Mesendoderm (in vitro differentiated cells): ENCODE measurements around the gene PDE11A.
"Not testable (repeated sequence)": the region's sequence is repeated elsewhere in the genome, so short reads cannot be mapped to it uniquely, and the experiment has no call there.

Experiments
- DNase-seq: peaks from one replicate; pipeline ENCODE4 v3.0.0; 2013
- H2AK5ac ChIP-seq: 2 replicates; pipeline ENCODE4 v1.6.1; 2013; ENCODE audit warnings: low read length, inconsistent platforms
- H2BK120ac ChIP-seq: 2 replicates; pipeline ENCODE4 v1.6.1; 2013; ENCODE audit warnings: low read depth, mild to moderate bottlenecking, low read length, moderate library complexity, mixed read lengths
- H2BK15ac ChIP-seq: replicated peaks from 2 replicates; pipeline ENCODE4 v1.6.1; 2013; ENCODE audit warnings: low read depth, mild to moderate bottlenecking, moderate library complexity
- H2BK5ac ChIP-seq: 2 replicates; pipeline ENCODE4 v1.6.1; 2013; ENCODE audit warnings: low read length, inconsistent platforms
- H3K18ac ChIP-seq: 2 replicates; pipeline ENCODE4 v1.6.1; 2013; ENCODE audit warnings: mild to moderate bottlenecking, low read length, mixed read lengths
- H3K23ac ChIP-seq: one replicate; pipeline ENCODE4 v1.6.1; 2013; ENCODE audit warnings: low read length
- H3K27ac ChIP-seq: 2 replicates; pipeline ENCODE4 v1.5.1; 2013; ENCODE audit warnings: low read depth, mild to moderate bottlenecking, inconsistent platforms, low read length, moderate library complexity
- H3K27me3 ChIP-seq: 2 replicates; pipeline ENCODE4 v1.6.1; 2013; ENCODE audit warnings: low read length, control low read depth, mild to moderate bottlenecking, inconsistent platforms; ENCODE audit not compliant: insufficient read depth, poor library complexity
- H3K36me3 ChIP-seq: 2 replicates; pipeline ENCODE4 v1.6.1; 2013; ENCODE audit warnings: low read length, inconsistent platforms; ENCODE audit not compliant: control insufficient read depth, insufficient read depth
- H3K4ac ChIP-seq: one replicate; pipeline ENCODE4 v1.6.1; 2013; ENCODE audit warnings: low read depth, mild to moderate bottlenecking, low read length, moderate library complexity
- H3K4me1 ChIP-seq: 2 replicates; pipeline ENCODE4 v1.6.1; 2013; ENCODE audit warnings: low read depth, low read length, inconsistent platforms; ENCODE audit not compliant: control insufficient read depth
- H3K4me2 ChIP-seq: 2 replicates; pipeline ENCODE4 v1.6.1; 2013; ENCODE audit warnings: low read length
- H3K4me3 ChIP-seq: 2 replicates; pipeline ENCODE4 v1.5.1; 2013; ENCODE audit warnings: mild to moderate bottlenecking, low read length
- H3K56ac ChIP-seq: one replicate; pipeline ENCODE4 v1.6.1; 2013; ENCODE audit warnings: low read length
- H3K79me1 ChIP-seq: 2 replicates; pipeline ENCODE4 v1.6.1; 2013; ENCODE audit warnings: low read length, inconsistent platforms
- H3K79me2 ChIP-seq: 2 replicates; pipeline ENCODE4 v1.6.1; 2013; ENCODE audit warnings: mild to moderate bottlenecking, low read length; ENCODE audit not compliant: control insufficient read depth, insufficient read depth
- H3K9ac ChIP-seq: 2 replicates; pipeline ENCODE4 v1.6.1; 2013; ENCODE audit warnings: low read length, inconsistent platforms
- H4K5ac ChIP-seq: one replicate; pipeline ENCODE4 v1.6.1; 2013; ENCODE audit warnings: low read length
- H4K8ac ChIP-seq: one replicate; pipeline ENCODE4 v1.6.1; 2013; ENCODE audit warnings: low read depth, mild to moderate bottlenecking, control low read depth, low read length, moderate library complexity
- WGBS: extraction: QIAGEN DNeasy Blood & Tissue Kit; methylation state at CpG from one replicate; pipeline ENCODE4 v1.1.7; 2013; ENCODE audit warnings: low lambda C conversion rate, missing lambda C conversion rate; ENCODE audit not compliant: insufficient coverage; ENCODE audit errors: extremely low coverage; 5-methylcytosine and 5-hydroxymethylcytosine counted together

Gene PDE11A

GRCh38 chr2:177857538-177857937 is 215.0 kb downstream of the PDE11A start:
- no peak overlapping the region for H3K23ac ChIP-seq
- H3K79me1 ChIP-seq = no peaks in the 10 kb centered on the region
- H3K4me1 ChIP-seq = no peaks in the 10 kb centered on the region
- H3K36me3 ChIP-seq = no peaks in the 10 kb centered on the region
- no peak overlapping the region for H2BK120ac ChIP-seq
- no peaks in the 10 kb centered on the region for H3K79me2 ChIP-seq
- WGBS = no CpG with 5 or more reads among the region's 1 CpG
- no peak overlapping the region for H3K56ac ChIP-seq
- no peaks in the 10 kb centered on the region for H3K27me3 ChIP-seq
- no peak overlapping the region for H3K18ac ChIP-seq
- no peak overlapping the region for H2BK15ac ChIP-seq
- H3K27ac ChIP-seq = no peak overlapping the region
- H4K5ac ChIP-seq = no peak overlapping the region
- H3K4ac ChIP-seq = no peak overlapping the region
- H3K9ac ChIP-seq = no peak overlapping the region
- H3K4me2 ChIP-seq = no peak overlapping the region
- H3K4me3 ChIP-seq = no peak overlapping the region
- H2BK5ac ChIP-seq = no peak overlapping the region
- no peak for DNase-seq
- no peak overlapping the region for H4K8ac ChIP-seq
- H2AK5ac ChIP-seq = no peak overlapping the region

- H2AK5ac ChIP-seq = no peak overlapping the region
- no peak overlapping the region for H3K23ac ChIP-seq
- no peak overlapping the region for H2BK120ac ChIP-seq
- H3K9ac ChIP-seq = no peak overlapping the region
- no peaks in the 10 kb centered on the region for H3K36me3 ChIP-seq
- H3K27ac ChIP-seq = peak overlapping the region; percentile 48
- no peak overlapping the region for H3K56ac ChIP-seq
- DNase-seq = peak; percentile 88
- no peaks in the 10 kb centered on the region for H3K4me1 ChIP-seq
- no peaks in the 10 kb centered on the region for H3K27me3 ChIP-seq
- no peak overlapping the region for H2BK5ac ChIP-seq
- no peak overlapping the region for H2BK15ac ChIP-seq
- H3K4ac ChIP-seq = no peak overlapping the region
- no peak overlapping the region for H4K8ac ChIP-seq
- WGBS = no CpG with 5 or more reads among the region's 1 CpG
- H3K79me1 ChIP-seq = no peaks in the 10 kb centered on the region
- no peaks in the 10 kb centered on the region for H3K79me2 ChIP-seq
- no peak overlapping the region for H3K18ac ChIP-seq
- H3K4me3 ChIP-seq = no peak overlapping the region
- no peak overlapping the region for H3K4me2 ChIP-seq
- no peak overlapping the region for H4K5ac ChIP-seq
Measured at GRCh38 chr2:177852389-177852788, 220.2 kb downstream of the PDE11A start.

- Histone ChIP-seq H3K56ac (no peak overlapping the region), H3K18ac (no peak overlapping the region), H3K23ac (no peak overlapping the region), H4K5ac (no peak overlapping the region), H4K8ac (no peak overlapping the region), H2BK15ac (no peak overlapping the region), H3K4ac (no peak overlapping the region), H2BK120ac (no peak overlapping the region), H3K4me3 (no peak overlapping the region), H3K27me3 (no peaks in the 10 kb centered on the region), H3K9ac (no peak overlapping the region), H2BK5ac (no peak overlapping the region), H3K79me1 (no peaks in the 10 kb centered on the region), H2AK5ac (no peak overlapping the region), H3K4me2 (no peak overlapping the region), H3K27ac (no peak overlapping the region), H3K36me3 (no peaks in the 10 kb centered on the region), H3K79me2 (no peaks in the 10 kb centered on the region), H3K4me1 (no peaks in the 10 kb centered on the region)
- DNase-seq = no peak
- WGBS = no CpG with 5 or more reads among the region's 2 CpGs
Measured at GRCh38 chr2:177843188-177843587, 229.4 kb downstream of the PDE11A start.

GRCh38 chr2:177842243-177842642 is 230.3 kb downstream of the PDE11A start:
- no CpG with 5 or more reads among the region's 3 CpGs for WGBS
- Histone ChIP-seq H2BK5ac (no peak overlapping the region), H3K36me3 (no peaks in the 10 kb centered on the region), H3K79me1 (no peaks in the 10 kb centered on the region), H3K4me1 (no peaks in the 10 kb centered on the region), H3K56ac (no peak overlapping the region), H2BK120ac (no peak overlapping the region), H3K79me2 (no peaks in the 10 kb centered on the region), H3K27me3 (no peaks in the 10 kb centered on the region), H2BK15ac (no peak overlapping the region), H3K23ac (no peak overlapping the region), H3K9ac (no peak overlapping the region), H3K4me3 (no peak overlapping the region), H3K27ac (no peak overlapping the region), H3K4me2 (no peak overlapping the region), H4K5ac (no peak overlapping the region), H3K4ac (no peak overlapping the region), H2AK5ac (no peak overlapping the region), H3K18ac (no peak overlapping the region), H4K8ac (no peak overlapping the region)
- no peak for DNase-seq

- not testable (repeated sequence) for DNase-seq, H3K27me3 ChIP-seq, H3K27ac ChIP-seq, H3K23ac ChIP-seq, H4K5ac ChIP-seq, H3K4me2 ChIP-seq, H3K4ac ChIP-seq, H3K9ac ChIP-seq, H3K4me1 ChIP-seq, H2BK5ac ChIP-seq, H2BK120ac ChIP-seq, H4K8ac ChIP-seq, H3K4me3 ChIP-seq, H3K79me2 ChIP-seq, H3K36me3 ChIP-seq, H3K18ac ChIP-seq, H3K56ac ChIP-seq, H3K79me1 ChIP-seq, H2BK15ac ChIP-seq, H2AK5ac ChIP-seq
- WGBS = no CpG with 5 or more reads among the region's 27 CpGs
Measured at GRCh38 chr2:177835418-177836204, 237.0 kb downstream of the PDE11A start.
